ENCODE data around the gene PTER. TPM values are rescaled to one million over a fixed set of nuclear protein-coding genes. Genes with fewer than 3 reads are reported as not detected.
A peak's percentile ranks its signal among the peaks of the same experiment; 100 is the strongest.

Gene PTER
- total RNA-seq, 4 donors from 2014 or later: 4.4 to 12.1 (median 9.4) TPM

- Histone ChIP-seq H3K27ac (no peak overlapping the region), H3K36me3 (no peaks in the 10 kb centered on the region), H3K27me3 (peaks cover 67% of the 10 kb centered on the region), H3K4me1 (peaks cover 0 to 28% (median 7%) of the 10 kb centered on the region in 3 donors), H3K9me3 (no peaks in the 10 kb centered on the region), H3K4me3 (peak overlapping the region in 1 of 2 donors; percentile 58)
- no peak for ATAC-seq
- 0 to 2% methylated on average over 1 to 15 of the region's 104 CpGs for WGBS, 2 donors (ENCODE audit: low coverage in 1 of 2)
- TF ChIP-seq EP300 (IDR thresholded peaks at IDR 0.05) (no peak), POLR2AphosphoS5 (IDR thresholded peaks at IDR 0.05) (no peak), CTCF (IDR thresholded peaks at IDR 0.05) (no peak), POLR2A (IDR thresholded peaks at IDR 0.05) (no peak)
Measured at GRCh38 chr10:16519908-16520861, 83.4 kb downstream of the PTER start.

GRCh38 chr10:16520900-16521299, 84.1 kb downstream of the PTER start:
- Histone ChIP-seq H3K4me1 (peaks cover 0 to 28% (median 7%) of the 10 kb centered on the region in 3 donors), H3K27ac (no peak overlapping the region), H3K9me3 (no peaks in the 10 kb centered on the region), H3K36me3 (no peaks in the 10 kb centered on the region), H3K4me3 (peak overlapping the region; percentile 22 to 58), H3K27me3 (peaks cover 67% of the 10 kb centered on the region)
- TF ChIP-seq CTCF (IDR thresholded peaks at IDR 0.05) (peak in 1 of 4 experiments; percentile 23), EP300 (IDR thresholded peaks at IDR 0.05) (no peak), POLR2AphosphoS5 (IDR thresholded peaks at IDR 0.05) (no peak)
- no CpG with 5 or more reads among the region's 39 CpGs for WGBS, 2 donors (ENCODE audit: low coverage in 1 of 2)
- ATAC-seq: peak; percentile 22

- Histone ChIP-seq H3K27me3 (peaks cover 67% of the 10 kb centered on the region), H3K4me1 (peaks cover 0 to 28% (median 7%) of the 10 kb centered on the region in 3 donors), H3K9me3 (no peaks in the 10 kb centered on the region), H3K27ac (no peak within 1 kb of the TSS), H3K4me3 (peak within 1 kb of the TSS; percentile 22 to 58), H3K36me3 (no peaks in the 10 kb centered on the region)
- ATAC-seq: no peak
- TF ChIP-seq CTCF (IDR thresholded peaks at IDR 0.05): no peak
- no peak for TF ChIP-seq EP300 (IDR thresholded peaks at IDR 0.05)
- TF ChIP-seq POLR2AphosphoS5 (IDR thresholded peaks at IDR 0.05): no peak
- TF ChIP-seq POLR2A (IDR thresholded peaks at IDR 0.05): no peak
- 1% methylated on average over 23 to 26 of the region's 68 CpGs for WGBS, 2 donors (ENCODE audit: low coverage in 1 of 2)
Measured at GRCh38 chr10:16521311-16522016, 84.7 kb downstream of the PTER start, which contains the start of gene C1QL3. Gene C1QL3 (minus strand): TSS chr10:16521879. CDS start chr10:16521065, 814 bp downstream.

- no peak overlapping the region for H3K4me3 ChIP-seq
- ATAC-seq: no peak
- no peak for TF ChIP-seq CTCF (IDR thresholded peaks at IDR 0.05)
- TF ChIP-seq POLR2A (IDR thresholded peaks at IDR 0.05): no peak
- TF ChIP-seq EP300 (IDR thresholded peaks at IDR 0.05): no peak
- TF ChIP-seq POLR2AphosphoS5 (IDR thresholded peaks at IDR 0.05): no peak
- H3K27ac ChIP-seq: no peak overlapping the region
- WGBS, 2 donors (ENCODE audit: low coverage in 1 of 2): 37 to 63% methylated on average over 4 of the region's 4 CpGs
- no peaks in the 10 kb centered on the region for H3K9me3 ChIP-seq
- H3K36me3 ChIP-seq: no peaks in the 10 kb centered on the region
- H3K4me1 ChIP-seq: no peaks in the 10 kb centered on the region
- peaks cover 19% of the 10 kb centered on the region for H3K27me3 ChIP-seq
Measured at GRCh38 chr10:16527452-16527851, 90.6 kb downstream of the PTER start.

Data from gastroesophageal sphincter (tissue), 4 donors.